Astrocyte (in vitro differentiated cells and primary cell): ENCODE data around the gene PMEL.

Experiments
- EZH2 ChIP-seq: IDR thresholded peaks from 2 replicates; pipeline ENCODE4 v1.6.1; 2012; ENCODE audit warnings: mild to moderate bottlenecking, low read length, inconsistent platforms; ENCODE audit not compliant: insufficient read depth
- TF ChIP-seq, protein P1 (sequence below): IDR thresholded peaks from 2 replicates; pipeline ENCODE4 v1.5.1; 2011; ENCODE audit warnings: low read depth, mild to moderate bottlenecking, inconsistent platforms, low read length, moderate library complexity; ENCODE audit not compliant: insufficient read depth

GRCh38 chr12:55935738-55936151 is 30.1 kb downstream of the PMEL start:
- TF ChIP-seq, protein P1, sequence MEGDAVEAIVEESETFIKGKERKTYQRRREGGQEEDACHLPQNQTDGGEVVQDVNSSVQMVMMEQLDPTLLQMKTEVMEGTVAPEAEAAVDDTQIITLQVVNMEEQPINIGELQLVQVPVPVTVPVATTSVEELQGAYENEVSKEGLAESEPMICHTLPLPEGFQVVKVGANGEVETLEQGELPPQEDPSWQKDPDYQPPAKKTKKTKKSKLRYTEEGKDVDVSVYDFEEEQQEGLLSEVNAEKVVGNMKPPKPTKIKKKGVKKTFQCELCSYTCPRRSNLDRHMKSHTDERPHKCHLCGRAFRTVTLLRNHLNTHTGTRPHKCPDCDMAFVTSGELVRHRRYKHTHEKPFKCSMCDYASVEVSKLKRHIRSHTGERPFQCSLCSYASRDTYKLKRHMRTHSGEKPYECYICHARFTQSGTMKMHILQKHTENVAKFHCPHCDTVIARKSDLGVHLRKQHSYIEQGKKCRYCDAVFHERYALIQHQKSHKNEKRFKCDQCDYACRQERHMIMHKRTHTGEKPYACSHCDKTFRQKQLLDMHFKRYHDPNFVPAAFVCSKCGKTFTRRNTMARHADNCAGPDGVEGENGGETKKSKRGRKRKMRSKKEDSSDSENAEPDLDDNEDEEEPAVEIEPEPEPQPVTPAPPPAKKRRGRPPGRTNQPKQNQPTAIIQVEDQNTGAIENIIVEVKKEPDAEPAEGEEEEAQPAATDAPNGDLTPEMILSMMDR: no peak
- no peak for TF ChIP-seq EZH2
